CD4-positive, alpha-beta T cell (primary cell): ENCODE data around the gene RBCK1. TPM values are rescaled to one million over a fixed set of nuclear protein-coding genes. Genes with fewer than 3 reads are reported as not detected.
"Not testable (repeated sequence)": the region's sequence is repeated elsewhere in the genome, so short reads cannot be mapped to it uniquely, and the experiment has no call there.

Experiments
- ATAC-seq: fragments of 200-7000 bp; cut with Tn5 transposase; one replicate; pipeline ENCODE4 v1.10.0; 2022; ENCODE audit warnings: mild to moderate bottlenecking; ENCODE audit not compliant: poor library complexity
- CTCF ChIA-PET: fragments of 350-600 bp; sonication (Branson Sonifier 250); formaldehyde crosslinking; loops from one replicate; lab custom pipeline; 2021; ENCODE audit warnings: antibody characterized with exemption, inconsistent platforms; lab: Charles Lee
- POLR2A ChIA-PET: fragments of 350-600 bp; sonication (Branson Sonifier 250); formaldehyde crosslinking; loops from one replicate; lab custom pipeline; 2021; ENCODE audit warnings: antibody characterized with exemption, inconsistent platforms; lab: Charles Lee
- DNase-seq, 14 experiments: peaks; one replicate each; pipeline ENCODE4 v3.0.0-alpha.2; 2013 to 2020; ENCODE audit warnings: mixed read lengths in 2 of 14
- H3K27ac ChIP-seq, 2 donors: one replicate each; pipeline versions ENCODE4 v1.5.1 to v1.7.0; 2013; ENCODE audit warnings: low read length in 2 of 2, low read depth in 1 of 2, mild to moderate bottlenecking in 1 of 2
- H3K27me3 ChIP-seq, 2 experiments: 1 replicate in 1 of 2; 2 replicates in 1 of 2; pipeline versions ENCODE4 v1.6.1 to v1.7.0; 2013; ENCODE audit warnings: low read length in 2 of 2, control low read depth in 1 of 2, mild to moderate bottlenecking in 1 of 2, moderate library complexity in 1 of 2; ENCODE audit not compliant: insufficient read depth in 2 of 2, control insufficient read depth in 1 of 2
- H3K36me3 ChIP-seq: one replicate; pipeline ENCODE4 v1.6.1; 2013; ENCODE audit warnings: low read length, control low read depth; ENCODE audit not compliant: insufficient read depth
- H3K4me1 ChIP-seq: one replicate; pipeline ENCODE4 v1.6.1; 2013; ENCODE audit warnings: low read length, control low read depth; ENCODE audit not compliant: insufficient read depth
- H3K4me3 ChIP-seq: one replicate; pipeline ENCODE4 v1.5.1; 2013; ENCODE audit warnings: mild to moderate bottlenecking, low read length, moderate library complexity
- H3K9me3 ChIP-seq, 2 experiments: 1 replicate in 1 of 2; 2 replicates in 1 of 2; pipeline versions ENCODE4 v1.6.1 to v1.7.0; 2013; ENCODE audit warnings: low read length in 2 of 2, mild to moderate bottlenecking in 2 of 2, control low read depth in 1 of 2, moderate library complexity in 1 of 2; ENCODE audit not compliant: control insufficient read depth in 1 of 2, insufficient read depth in 1 of 2
- H3K27ac Mint-ChIP-seq: one replicate; pipeline ENCODE4 v1.8.0; 2020; ENCODE audit warnings: mixed read lengths
- H3K27me3 Mint-ChIP-seq: one replicate; pipeline ENCODE4 v1.8.0; 2021; ENCODE audit warnings: mixed read lengths
- H3K36me3 Mint-ChIP-seq: one replicate; pipeline ENCODE4 v1.8.0; 2021; ENCODE audit warnings: low read depth, mixed read lengths
- H3K4me1 Mint-ChIP-seq: one replicate; pipeline ENCODE4 v1.8.0; 2021; ENCODE audit warnings: low read depth, mixed read lengths
- H3K4me3 Mint-ChIP-seq: one replicate; pipeline ENCODE4 v1.8.0; 2020; ENCODE audit warnings: mild to moderate bottlenecking, mixed read lengths
- H3K9me3 Mint-ChIP-seq: one replicate; pipeline ENCODE4 v1.8.0; 2020; ENCODE audit warnings: mixed read lengths
- CTCF ChIP-seq: fragments of 200-600 bp; IDR thresholded peaks from one replicate; pipeline ENCODE4 v1.8.0; 2022; ENCODE audit warnings: antibody characterized with exemption, mild to moderate bottlenecking
- intact Hi-C, 2 experiments: fragments of 100-400 bp; cut with DNase I in 1 of 2; cut with micrococcal nuclease in 1 of 2; formaldehyde crosslinking; loops; one replicate each; pipeline versions ENCODE4 v1.15.1 to v1.9.0; 2023 to 2025; cut with DNase I, micrococcal nuclease
- total RNA-seq, 174 experiments: library from RNA in 2 of 174; stranded (reverse) in 2 of 174; gene quantifications; one replicate each; pipeline ENCODE4 v1.2.3 and lab custom pipeline; 2021 to 2026

Gene RBCK1
- total RNA-seq, 2 experiments from 2014 or later = 53.3 to 57.3 TPM

- Mint-ChIP-seq H3K4me1 (peaks cover 4% of the 10 kb centered on the region), H3K27me3 (no peaks in the 10 kb centered on the region), H3K4me3 (no peak overlapping the region), H3K9me3 (no peaks in the 10 kb centered on the region), H3K36me3 (no peaks in the 10 kb centered on the region), H3K27ac (no peak overlapping the region)
- ChIA-PET CTCF (no interaction called here), POLR2A (no interaction called here)
- intact Hi-C loops = no loop called here
- Histone ChIP-seq H3K27ac (no peak overlapping the region), H3K4me3 (no peak overlapping the region), H3K4me1 (peaks cover 22% of the 10 kb centered on the region), H3K27me3 (no peaks in the 10 kb centered on the region), H3K9me3 (no peaks in the 10 kb centered on the region), H3K36me3 (no peaks in the 10 kb centered on the region)
- ATAC-seq (no peak), DNase-seq (no peak)
- TF ChIP-seq CTCF = no peak
Observed at GRCh38 chr20:375265-375889, 32.7 kb upstream of the RBCK1 start.

GRCh38 chr20:376089-376488 is 32.0 kb upstream of the RBCK1 start:
- no peaks in the 10 kb centered on the region for H3K27me3 ChIP-seq
- H3K4me3 ChIP-seq = no peak overlapping the region
- no peak for ATAC-seq
- ChIA-PET CTCF (no interaction called here), POLR2A (no interaction called here)
- no peaks in the 10 kb centered on the region for H3K36me3 Mint-ChIP-seq
- no peak for TF ChIP-seq CTCF
- no peaks in the 10 kb centered on the region for H3K9me3 ChIP-seq
- H3K4me1 ChIP-seq = peaks cover 22% of the 10 kb centered on the region
- intact Hi-C loops = no loop called here
- no peak overlapping the region for H3K4me3 Mint-ChIP-seq
- DNase-seq = no peak
- H3K27me3 Mint-ChIP-seq = no peaks in the 10 kb centered on the region
- no peak overlapping the region for H3K27ac Mint-ChIP-seq
- H3K4me1 Mint-ChIP-seq = no peaks in the 10 kb centered on the region
- no peaks in the 10 kb centered on the region for H3K36me3 ChIP-seq
- H3K9me3 Mint-ChIP-seq = no peaks in the 10 kb centered on the region
- H3K27ac ChIP-seq = no peak overlapping the region

- no peak overlapping the region for H3K27ac ChIP-seq
- intact Hi-C loops = no loop called here
- Mint-ChIP-seq H3K27me3 (no peaks in the 10 kb centered on the region), H3K27ac (no peak overlapping the region), H3K4me3 (no peak overlapping the region), H3K4me1 (no peaks in the 10 kb centered on the region), H3K36me3 (no peaks in the 10 kb centered on the region), H3K9me3 (no peaks in the 10 kb centered on the region)
- H3K4me3 ChIP-seq = no peak overlapping the region
- DNase-seq (no peak), ATAC-seq (no peak)
- no peak for TF ChIP-seq CTCF
- no peaks in the 10 kb centered on the region for H3K9me3 ChIP-seq
- no peaks in the 10 kb centered on the region for H3K36me3 ChIP-seq
- H3K27me3 ChIP-seq = no peaks in the 10 kb centered on the region
- H3K4me1 ChIP-seq = peaks cover 21% of the 10 kb centered on the region
- POLR2A ChIA-PET = no interaction called here
- CTCF ChIA-PET = no interaction called here
Observed at GRCh38 chr20:376750-377149, 31.3 kb upstream of the RBCK1 start.

GRCh38 chr20:377578-377977 is 30.5 kb upstream of the RBCK1 start:
- H3K27me3 Mint-ChIP-seq, ATAC-seq, H3K36me3 Mint-ChIP-seq, H3K4me3 ChIP-seq, POLR2A ChIA-PET, CTCF ChIA-PET, intact Hi-C loops, H3K27ac Mint-ChIP-seq, H3K9me3 Mint-ChIP-seq, H3K36me3 ChIP-seq, H3K9me3 ChIP-seq, H3K27me3 ChIP-seq, H3K27ac ChIP-seq, H3K4me1 Mint-ChIP-seq, DNase-seq: not testable (repeated sequence)
- H3K4me3 Mint-ChIP-seq = peak overlapping the region; percentile 22
- H3K4me1 ChIP-seq = peaks cover 19% of the 10 kb centered on the region
